Hippocampal formation (tissue), 2 donors: ENCODE measurements around the gene NKD2.
A peak's percentile ranks its signal among the peaks of the same experiment; 100 is the strongest.
"Not testable (repeated sequence)": the region's sequence is repeated elsewhere in the genome, so short reads cannot be mapped to it uniquely, and the experiment has no call there.

Experiments
- DNase-seq, 2 donors: peaks; one replicate each; lab custom pipeline; 2025; lab: John Stamatoyannopoulos, UW

The NKD2 gene

GRCh38 chr5:1000831-1001230 lies 7.8 kb upstream of the NKD2 start:
- not testable (repeated sequence) for DNase-seq

DNA sequence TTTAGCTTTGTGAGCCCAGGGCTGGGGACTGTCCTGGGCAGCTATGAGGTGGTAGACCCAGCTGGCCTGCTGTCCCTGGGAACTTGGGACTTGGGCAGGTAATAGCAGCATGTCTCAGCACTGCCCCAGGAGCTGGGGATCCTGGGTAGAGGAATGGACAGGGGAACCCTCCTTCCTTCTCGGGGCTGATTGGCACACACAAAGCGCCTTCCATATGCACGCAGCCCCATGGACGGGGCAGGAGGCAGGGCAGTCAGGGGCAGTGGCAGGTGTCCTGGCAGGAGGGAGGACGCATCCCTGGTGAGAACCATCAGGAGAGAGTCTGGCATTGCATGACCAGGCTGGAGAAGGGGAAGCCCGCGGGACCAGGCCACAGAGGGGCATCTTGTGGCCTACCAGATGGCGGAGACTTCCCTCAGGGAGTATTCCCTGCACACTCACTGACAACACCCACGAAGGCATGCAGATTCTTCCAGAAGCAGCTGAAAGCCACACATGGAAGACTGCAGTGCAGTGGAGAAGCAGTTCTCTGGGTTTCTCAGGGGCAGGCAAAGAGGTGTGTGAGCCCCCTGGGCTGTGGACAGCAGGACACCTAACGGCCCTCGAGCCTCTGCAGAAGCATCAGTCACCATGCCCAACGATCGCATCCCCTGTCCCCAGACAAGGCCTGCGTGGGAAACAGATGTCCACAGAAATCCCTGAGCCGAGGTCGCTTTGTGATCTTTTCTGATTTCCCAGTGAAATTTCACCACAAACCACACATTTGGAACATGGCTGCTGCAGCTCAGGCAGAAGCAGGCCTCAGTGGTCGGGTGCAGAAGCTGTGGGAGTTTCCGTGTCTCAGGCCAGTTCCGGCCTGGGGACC lies 7.0 kb upstream of the NKD2 start:
- no peak for DNase-seq

DNA sequence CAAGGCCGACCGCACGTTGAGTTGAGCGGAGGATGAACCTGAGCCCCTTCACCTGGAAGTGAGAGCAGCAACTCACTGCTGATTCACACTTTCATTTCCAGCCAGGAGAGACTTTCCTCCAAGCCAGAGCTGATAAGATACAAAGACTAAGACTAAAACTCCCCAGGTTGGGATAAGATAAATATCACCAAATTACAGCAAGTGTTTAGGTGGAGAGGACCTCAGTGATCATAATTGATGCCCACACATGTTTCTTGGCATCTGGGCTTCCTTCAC lies 6.4 kb upstream of the NKD2 start:
- DNase-seq = no peak

GRCh38 chr5:1002836-1003235 lies 5.8 kb upstream of the NKD2 start:
- DNase-seq = no peak

GRCh38 chr5:1003296-1003937 lies 5.2 kb upstream of the NKD2 start:
- DNase-seq = no peak

DNA sequence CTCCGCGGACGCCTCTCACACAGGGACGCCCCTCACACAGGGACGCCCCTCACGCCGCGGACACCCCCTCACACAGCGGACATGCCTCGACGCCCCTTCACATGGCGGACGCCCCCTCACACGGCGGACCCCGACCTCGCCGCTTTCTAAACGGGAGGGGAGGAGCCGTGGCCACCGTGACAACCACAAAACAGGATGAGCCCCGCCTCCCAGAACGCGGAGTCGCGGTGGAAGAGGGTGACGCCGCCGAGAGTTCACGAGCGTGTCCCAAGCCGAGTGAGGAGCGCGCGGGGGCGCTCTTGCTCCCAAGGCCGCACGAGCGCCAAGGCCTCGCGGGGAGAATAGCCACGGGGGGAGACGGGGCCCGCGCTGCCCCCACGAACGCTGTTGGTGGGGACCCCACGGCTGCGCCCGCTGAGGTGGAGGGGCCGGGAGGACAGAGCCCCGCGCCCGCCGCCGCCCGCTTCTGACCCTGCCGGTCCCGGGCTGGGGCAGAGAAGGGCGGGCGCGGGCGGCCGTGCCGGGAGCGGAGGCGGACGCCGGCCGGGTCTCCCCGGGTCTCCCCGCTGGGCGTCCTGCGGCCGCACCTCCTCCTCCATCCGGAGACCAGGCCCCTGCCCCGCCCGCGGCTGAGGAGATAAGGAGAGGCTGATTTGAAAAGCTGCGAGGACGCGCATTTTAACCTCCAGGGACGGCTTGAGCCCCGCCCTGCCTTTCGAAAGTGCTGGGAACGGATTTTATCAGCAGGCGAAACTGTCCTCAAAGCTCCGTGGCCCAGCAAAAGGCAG lies 3.9 kb upstream of the NKD2 start:
- DNase-seq = peak; percentile 10

- no peak for DNase-seq
Measured at GRCh38 chr5:1005249-1005851, 3.3 kb upstream of the NKD2 start.

DNA sequence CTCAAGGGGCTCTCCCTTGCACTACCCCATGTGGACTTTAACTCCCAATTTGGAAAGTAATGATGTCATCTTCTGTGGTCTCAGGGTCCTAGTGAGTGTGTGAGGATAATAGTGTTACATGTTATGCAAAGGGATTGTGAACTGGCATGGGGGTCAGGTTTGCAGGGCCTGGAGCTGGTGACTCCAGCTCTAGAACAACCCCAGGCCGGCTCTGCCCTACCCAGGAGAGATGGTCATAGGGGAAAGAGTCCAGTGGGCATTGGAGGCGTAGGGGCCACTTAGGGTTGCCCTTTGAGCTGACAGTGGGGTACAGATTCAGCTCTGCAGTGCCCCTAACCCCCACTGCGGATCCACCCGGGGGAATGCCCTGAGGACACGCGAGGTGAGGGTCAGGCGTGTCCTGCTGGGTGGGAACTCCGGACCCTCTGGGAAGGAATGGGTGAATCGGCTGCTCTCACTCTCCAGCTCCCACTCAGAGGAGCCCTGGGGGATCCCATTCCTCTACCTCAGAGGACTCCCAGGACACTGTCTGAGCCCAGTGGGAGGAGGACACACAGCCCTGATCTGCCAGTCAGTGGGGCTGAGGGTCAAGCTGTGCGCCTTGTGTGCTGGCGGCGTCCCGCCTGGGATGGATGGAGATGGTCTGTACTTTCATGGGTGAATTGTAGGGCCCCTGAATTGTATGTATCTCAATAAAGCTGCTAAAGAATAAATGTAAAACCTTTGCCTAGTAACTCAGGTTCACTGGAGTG lies 2.5 kb upstream of the NKD2 start:
- no peak for DNase-seq

DNA sequence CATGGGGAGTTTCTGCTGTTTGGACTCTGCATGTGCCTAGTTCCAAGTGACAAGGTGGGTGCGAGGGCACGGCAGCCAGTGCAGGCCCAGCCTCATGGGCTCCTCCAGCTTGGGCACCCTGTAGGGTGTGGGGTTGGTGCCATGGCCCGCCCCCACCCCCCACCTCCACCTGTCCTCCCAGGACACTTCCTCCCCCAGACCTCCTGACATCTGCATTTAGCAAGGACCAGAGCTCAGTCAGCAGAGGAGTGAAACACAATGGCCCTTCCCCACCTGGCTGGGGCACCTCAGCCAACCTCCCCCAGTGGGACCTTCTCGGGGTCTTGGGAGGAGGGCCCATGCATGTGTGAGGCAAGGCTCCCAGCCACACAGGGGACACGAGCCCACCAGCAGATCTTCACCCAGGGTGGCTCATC lies 1.9 kb upstream of the NKD2 start:
- DNase-seq = no peak

GRCh38 chr5:1007221-1007680 lies 1.4 kb upstream of the NKD2 start:
- DNase-seq = no peak

DNA sequence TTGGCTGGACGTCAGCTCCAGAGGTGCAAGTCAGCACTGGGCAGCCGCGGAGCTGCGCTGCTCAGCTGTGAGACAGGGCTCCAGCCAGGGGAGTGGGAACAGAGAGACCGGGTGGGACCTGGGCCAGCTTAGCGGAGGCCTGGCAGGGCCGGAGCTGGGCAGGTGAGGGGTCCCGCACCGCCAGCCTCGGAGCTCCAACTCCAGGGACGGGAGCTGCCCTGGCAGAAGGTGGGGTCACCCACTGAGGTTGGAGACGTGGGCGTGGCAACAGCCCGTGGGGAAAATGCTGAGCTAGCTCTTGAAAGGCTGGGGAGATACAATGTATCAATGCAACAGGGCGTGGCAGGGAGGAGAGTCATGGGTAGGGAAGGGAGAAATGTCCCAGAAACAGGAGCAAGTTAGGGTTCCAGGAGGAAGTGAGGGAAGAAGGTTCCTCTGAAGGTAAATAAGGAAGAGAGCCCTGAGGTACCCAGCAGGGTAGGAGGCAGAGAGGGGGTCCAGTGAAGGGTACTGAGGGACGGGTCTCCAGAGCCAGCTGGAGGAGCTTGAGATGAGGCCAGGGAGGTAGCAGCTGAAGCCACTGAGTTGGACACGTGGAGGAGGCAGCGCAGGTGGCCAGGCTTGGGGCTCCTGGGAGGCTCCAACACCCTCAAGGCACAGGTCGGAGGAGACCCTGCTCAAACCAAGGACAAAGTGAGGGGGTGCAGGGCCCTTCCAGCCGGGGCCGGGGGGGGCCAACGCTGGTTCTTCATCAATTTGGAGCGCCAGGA lies 736 bp upstream of the NKD2 start:
- no peak for DNase-seq

DNA sequence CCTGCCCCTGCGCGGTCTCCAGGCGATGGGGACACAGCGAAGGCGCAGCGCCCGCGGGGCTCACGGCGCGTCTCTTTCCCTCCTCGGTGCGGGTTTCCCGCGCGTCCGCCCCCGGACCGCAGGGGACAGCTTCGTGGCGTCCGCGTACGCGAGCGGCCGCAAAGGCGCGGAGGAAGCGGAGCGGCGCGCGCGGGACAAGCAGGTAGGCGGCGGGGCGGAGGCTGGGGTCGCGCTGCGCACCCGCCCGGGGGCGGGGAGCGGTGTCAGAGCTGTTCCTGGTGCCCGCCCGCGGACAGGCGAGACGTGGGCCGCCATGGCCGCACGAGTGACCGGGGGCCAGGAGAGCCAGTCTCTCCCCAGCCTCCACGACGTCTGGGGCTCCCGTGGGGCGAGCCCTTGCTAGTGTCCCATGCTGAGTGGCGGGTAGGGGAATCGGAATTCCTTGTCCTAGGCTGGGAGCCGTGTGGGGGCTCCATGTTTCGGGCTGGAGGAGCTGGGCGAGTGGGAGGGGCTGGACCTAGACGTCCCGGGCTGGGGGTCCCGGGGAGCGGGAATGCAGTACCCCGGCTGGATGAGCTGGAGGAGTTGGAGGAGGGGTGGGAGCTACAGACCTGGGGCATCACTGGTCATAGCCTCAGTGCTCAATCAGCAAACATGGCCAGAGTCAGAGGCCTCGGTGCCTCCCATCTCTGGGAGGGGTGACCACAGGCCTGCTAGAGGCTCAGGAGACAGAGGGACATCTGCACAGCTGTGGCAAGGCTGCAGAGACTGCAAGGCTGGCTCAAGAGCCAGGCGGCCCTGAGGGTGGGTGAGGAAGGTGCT lies 968 bp downstream of the NKD2 start:
- DNase-seq = no peak

GRCh38 chr5:1010181-1010510 lies 1.5 kb downstream of the NKD2 start:
- no peak for DNase-seq

GRCh38 chr5:1010641-1011046 lies 2.0 kb downstream of the NKD2 start:
- DNase-seq = no peak

DNA sequence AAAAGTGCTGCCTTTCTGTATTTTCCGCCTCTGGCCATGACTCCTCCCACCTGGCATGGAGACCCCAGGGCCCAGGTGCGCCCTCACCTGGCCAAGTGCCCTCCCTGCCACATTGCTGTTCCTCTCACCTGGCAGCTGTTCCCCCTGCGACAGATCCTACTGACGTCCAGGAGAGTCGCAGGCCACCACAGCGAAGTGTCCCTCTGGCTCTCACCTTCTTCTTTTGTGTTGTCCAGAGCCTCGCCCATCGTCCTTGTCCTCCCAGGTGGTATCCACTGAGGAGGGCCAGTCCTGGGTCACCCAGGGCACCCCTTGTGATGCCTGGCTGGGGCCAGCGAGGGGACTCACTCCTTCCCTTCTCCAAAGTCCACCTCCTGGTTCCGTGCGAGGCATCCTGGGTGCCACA lies 2.6 kb downstream of the NKD2 start:
- DNase-seq = no peak

- no peak for DNase-seq
Measured at GRCh38 chr5:1011741-1012312, 3.2 kb downstream of the NKD2 start.

GRCh38 chr5:1012313-1012841 lies 3.8 kb downstream of the NKD2 start:
- no peak for DNase-seq

DNA sequence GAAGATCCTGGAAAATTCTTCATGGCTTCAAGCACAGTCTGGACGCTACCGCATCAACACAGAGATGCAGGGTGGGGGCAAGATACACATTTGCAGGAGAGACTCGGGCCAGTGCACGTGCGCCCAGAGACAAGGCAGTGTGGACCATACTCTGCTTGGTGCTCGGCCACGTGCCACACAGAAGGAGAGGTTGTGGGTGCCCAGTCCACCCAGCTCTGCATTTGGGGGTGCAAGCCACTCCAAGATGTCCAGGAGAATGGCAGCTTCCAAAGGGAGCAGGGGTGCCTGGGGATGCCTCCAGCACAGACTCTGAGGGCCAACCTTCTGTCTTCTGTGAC lies 4.3 kb downstream of the NKD2 start:
- no peak for DNase-seq

- DNase-seq = no peak
Measured at GRCh38 chr5:1013238-1013947, 4.8 kb downstream of the NKD2 start.
